Measurements from ENCODE around the gene KHDC3L.
"Not testable (repeated sequence)": the region's sequence is repeated elsewhere in the genome, so short reads cannot be mapped to it uniquely, and the experiment has no call there.

KHDC3L gene

DNA sequence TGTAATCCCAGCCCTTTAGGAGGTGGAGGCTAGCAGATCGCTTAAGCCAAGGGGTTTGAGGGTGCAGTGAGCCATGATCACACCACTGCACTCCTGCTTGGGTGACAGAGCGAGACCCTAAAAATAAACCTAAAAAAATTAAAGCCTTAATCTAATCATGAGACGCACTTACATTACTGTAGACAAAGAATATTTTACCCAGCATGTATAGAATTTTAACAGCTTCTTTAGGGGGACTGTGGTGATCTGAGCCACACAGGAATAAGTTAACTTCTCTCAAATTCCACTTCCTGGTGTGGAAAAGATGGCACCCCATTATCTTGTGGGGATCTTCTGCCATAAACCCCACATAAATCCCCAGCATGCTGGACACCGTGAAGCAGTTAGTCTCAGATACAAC, 9.5 kb downstream of the KHDC3L start:
- DNase-seq, result no peak

GRCh38 chr6:73372516-73372915, 10.1 kb downstream of the KHDC3L start:
- DNase-seq, result no peak

DNA sequence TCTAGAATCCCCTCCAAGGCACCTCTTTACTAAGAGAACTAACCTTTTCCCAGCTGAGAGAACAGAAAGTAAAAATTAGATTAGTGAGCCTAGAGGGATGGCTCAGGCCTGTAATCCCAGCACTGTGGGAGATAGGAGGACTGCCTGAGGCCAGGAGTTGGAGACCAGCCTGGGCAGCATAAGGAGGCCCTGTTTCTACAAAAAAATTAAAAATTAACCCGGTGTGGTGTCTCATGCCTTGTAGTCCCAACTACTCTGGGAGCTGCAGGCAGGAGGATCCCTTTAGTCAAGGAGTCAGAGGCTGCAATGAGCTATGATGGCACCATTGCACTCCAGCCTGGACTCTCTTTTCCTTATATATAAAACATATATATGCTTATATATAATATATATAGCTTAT, 12.8 kb downstream of the KHDC3L start:
- no peak for DNase-seq

DNA sequence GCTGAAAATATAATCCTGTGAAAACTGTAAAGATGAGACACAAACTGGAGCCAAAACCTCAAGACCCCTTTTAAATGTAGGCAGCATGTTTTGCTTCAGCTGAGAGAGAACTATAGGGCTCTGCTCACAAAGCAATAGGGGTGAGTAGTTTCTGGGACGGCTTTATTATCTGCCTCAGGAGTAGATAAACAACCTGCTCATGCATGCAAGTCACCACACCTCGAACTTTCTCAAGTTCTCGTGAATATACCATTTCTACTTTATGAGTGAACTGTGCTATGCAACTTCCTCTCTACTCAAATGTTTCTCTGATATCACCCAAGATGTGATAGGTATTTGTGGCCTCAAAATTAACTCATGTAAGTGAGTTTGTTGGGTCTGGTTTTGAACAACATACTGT, 14.8 kb downstream of the KHDC3L start:
- DNase-seq, result no peak

- not testable (repeated sequence) for DNase-seq
These were observed 19.1 kb downstream of the KHDC3L start for GRCh38 chr6:73381531-73381930.

- DNase-seq, result no peak
These were observed 20.1 kb downstream of the KHDC3L start for GRCh38 chr6:73382462-73383113.

DNA sequence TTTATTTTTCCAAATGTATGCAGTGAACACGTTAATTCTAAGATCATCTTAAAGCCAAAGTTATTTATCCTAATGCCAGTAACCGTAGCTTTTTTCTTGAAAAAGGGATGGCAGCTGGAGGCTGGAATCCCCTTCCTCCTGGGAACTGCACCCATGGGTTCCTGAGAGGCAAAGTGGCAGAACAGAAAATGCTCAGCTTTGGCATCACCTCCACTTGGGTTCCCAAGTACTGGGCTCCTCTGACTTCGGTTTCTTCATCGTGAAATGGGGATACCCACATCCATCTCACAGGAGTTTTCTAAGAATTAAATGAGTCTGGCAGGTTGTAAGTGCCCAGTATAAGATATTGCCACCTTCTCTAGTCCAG, 26.0 kb downstream of the KHDC3L start:
- DNase-seq, result no peak

GRCh38 chr6:73388800-73389512, 26.5 kb downstream of the KHDC3L start:
- peak; percentile 70 for DNase-seq

- no peak for DNase-seq
These were observed 27.4 kb downstream of the KHDC3L start for GRCh38 chr6:73389854-73390253.

GRCh38 chr6:73391675-73392074, 29.2 kb downstream of the KHDC3L start:
- DNase-seq, result peak; percentile 29

- not testable (repeated sequence) for DNase-seq
These were observed 29.7 kb downstream of the KHDC3L start for GRCh38 chr6:73392188-73392587.

DNA sequence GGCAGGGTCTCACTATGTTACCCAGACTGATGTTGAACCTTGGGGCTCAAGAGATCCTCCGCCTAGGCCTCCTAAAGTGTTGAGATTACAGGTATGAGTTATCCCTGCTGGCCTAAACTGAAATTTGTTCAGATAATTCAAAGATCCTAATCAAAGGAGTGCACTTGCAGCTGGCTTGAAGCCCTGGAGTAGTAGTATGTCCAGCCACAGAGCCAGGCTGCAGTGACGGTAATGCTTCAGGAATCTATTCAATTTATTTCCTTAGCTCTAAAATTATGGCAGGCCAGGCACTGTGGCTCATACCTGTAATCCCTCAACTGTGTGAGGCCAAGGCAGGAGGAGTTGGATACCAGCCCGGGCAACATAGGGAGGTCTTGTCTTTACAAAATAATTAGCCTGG, 30.8 kb downstream of the KHDC3L start:
- DNase-seq, result no peak

DNA sequence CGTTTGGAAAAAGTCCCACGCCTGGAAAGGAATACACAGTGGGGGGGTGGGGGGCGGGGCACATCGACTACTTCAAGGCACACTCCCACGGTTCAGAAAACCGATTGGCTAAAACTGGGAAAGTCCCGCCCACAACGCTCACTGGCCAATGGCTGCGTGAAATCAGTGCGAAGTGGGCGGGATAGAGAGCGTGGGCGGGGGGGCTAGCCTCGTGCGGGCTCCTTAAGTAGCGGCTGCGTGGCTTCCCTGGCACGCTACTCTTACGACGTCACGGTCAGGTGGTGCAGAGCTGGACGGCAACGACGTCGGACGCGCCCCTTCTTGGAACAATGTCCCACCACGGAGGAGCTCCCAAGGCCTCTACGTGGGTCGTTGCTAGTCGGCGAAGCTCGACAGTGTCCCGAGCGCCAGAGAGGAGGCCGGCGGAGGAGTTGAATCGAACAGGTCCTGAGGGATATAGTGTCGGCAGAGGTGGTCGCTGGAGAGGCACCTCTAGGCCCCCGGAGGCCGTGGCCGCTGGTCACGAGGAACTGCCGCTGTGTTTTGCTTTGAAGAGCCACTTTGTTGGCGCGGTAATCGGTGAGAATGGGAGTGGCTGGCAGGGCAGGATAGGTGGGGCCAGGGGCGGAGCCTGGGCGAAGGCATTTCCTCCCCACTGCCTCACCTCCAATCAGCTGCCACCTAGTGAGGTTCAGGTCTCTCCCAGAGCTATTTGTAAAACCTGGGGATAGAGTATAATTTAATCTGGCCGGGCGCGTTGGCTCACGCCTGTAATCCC, 32.3 kb downstream of the KHDC3L start, which contains the start of gene DDX43:
DDX43 (plus strand) TSS at position 252 of the 778 bp plus-strand sequence; CDS start at position 330, 78 bp downstream.
- DNase-seq, result peak; percentile 82

DNA sequence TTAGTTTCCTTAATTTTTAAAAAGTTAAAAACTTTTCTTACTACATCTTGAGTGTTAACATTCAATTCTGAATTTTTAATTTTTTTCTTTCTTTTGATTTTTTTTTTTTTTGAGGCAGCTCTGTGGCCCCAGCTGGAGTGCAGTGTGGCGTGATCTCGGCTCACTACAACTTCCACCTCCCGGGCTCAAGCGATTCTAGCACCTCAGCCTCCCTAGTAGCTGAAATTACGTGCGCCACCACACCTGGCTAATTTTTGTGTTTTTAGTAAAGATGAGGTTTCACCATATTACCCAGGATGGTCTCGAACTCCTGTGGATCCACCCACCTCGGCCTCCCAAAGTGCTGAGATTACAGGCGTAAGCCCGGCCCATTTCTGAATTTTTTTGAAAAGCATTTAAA, 33.4 kb downstream of the KHDC3L start:
- no peak for DNase-seq

- DNase-seq, result no peak
These were observed 38.2 kb downstream of the KHDC3L start for GRCh38 chr6:73400656-73401055.

DNA sequence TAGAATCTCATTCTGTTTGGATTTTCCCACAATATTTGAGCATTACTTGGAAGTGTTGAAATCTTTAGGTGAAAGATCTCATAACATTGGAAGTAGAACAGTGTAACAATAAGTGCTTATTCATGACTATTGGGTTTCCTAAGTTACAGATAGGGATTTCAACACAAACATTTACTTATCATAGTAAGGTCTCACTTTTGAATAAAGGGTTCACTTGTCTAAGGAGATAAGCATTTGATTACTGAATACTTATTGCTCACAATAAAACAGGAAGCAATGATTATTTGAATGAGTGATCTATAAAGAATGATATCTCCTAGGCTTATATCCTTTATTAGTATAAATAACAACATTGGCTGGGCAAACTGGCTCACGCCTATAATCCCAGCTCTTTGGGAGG, 46.9 kb downstream of the KHDC3L start:
- no peak for DNase-seq

DNA sequence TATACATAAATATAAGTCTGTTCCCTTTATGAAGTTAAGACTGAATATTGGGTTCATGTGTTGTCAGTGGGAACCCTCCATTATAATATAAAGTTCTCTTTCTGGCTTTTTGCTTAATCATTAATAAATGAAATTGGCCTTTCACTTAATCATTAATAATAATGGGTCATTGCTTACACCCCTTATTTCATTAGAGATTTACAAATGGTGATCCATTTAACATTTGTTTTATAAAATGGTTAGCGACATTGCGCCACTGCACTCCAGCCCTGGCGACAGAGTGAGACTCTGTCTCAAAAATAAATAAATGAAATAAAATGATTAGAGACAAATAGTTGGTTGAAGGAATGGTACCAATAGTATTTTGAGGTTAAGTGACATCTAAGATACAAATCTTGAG, 50.6 kb downstream of the KHDC3L start:
- DNase-seq, result no peak
